Ovary (tissue), 3 donors: ENCODE measurements around the gene PLEKHA8.

Source experiments
- POLR2A ChIP-seq: fragments of 450-650 bp; IDR thresholded peaks from one replicate; pipeline ENCODE4 v1.6.1; 2017; ENCODE audit warnings: antibody characterized with exemption, mild to moderate bottlenecking, moderate library complexity
- TF ChIP-seq, protein P1 (sequence below), 3 donors: fragments of 450-650 bp in 2 of 3; fragments of 200-600 bp in 1 of 3; IDR thresholded peaks; one replicate each; pipeline versions ENCODE4 v1.5.1 to v1.8.0; 2016 to 2022; ENCODE audit warnings: antibody characterized with exemption in 3 of 3, mild to moderate bottlenecking in 1 of 3
- donor health status: DM: no; HTN: no; CAD: no.

DNA sequence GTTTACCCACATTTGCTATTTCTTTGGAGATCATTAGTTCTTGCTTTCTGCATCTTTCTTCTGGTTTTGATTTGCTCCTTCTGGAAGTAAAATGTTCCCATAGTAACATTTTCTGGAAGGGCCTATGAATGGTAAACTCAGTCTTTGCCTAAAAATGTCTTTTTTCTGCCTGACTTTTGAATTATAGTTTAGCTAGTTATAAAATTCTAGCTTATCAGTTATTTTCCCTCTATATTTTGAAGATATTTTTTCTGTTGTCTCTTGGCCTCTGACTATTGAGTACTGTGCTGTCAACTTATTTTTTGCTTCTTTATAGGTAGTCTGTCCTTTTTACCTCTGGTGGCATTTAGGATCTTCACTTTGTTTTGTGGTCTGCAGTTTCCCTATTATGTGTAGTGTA lies 84.9 kb downstream of the PLEKHA8 start:
- TF ChIP-seq, protein P1, sequence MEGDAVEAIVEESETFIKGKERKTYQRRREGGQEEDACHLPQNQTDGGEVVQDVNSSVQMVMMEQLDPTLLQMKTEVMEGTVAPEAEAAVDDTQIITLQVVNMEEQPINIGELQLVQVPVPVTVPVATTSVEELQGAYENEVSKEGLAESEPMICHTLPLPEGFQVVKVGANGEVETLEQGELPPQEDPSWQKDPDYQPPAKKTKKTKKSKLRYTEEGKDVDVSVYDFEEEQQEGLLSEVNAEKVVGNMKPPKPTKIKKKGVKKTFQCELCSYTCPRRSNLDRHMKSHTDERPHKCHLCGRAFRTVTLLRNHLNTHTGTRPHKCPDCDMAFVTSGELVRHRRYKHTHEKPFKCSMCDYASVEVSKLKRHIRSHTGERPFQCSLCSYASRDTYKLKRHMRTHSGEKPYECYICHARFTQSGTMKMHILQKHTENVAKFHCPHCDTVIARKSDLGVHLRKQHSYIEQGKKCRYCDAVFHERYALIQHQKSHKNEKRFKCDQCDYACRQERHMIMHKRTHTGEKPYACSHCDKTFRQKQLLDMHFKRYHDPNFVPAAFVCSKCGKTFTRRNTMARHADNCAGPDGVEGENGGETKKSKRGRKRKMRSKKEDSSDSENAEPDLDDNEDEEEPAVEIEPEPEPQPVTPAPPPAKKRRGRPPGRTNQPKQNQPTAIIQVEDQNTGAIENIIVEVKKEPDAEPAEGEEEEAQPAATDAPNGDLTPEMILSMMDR (IDR thresholded peaks at IDR 0.05), result no peak
- no peak for TF ChIP-seq POLR2A
